Fibroblast of gingiva (primary cell): ENCODE data around the gene TNFRSF8.
"Not testable (repeated sequence)": the region's sequence is repeated elsewhere in the genome, so short reads cannot be mapped to it uniquely, and the experiment has no call there.

Experiments
- DNase-seq: peaks from one replicate; pipeline ENCODE4 v3.0.0-alpha.2; 2011; ENCODE audit warnings: low read depth

Gene TNFRSF8

DNA sequence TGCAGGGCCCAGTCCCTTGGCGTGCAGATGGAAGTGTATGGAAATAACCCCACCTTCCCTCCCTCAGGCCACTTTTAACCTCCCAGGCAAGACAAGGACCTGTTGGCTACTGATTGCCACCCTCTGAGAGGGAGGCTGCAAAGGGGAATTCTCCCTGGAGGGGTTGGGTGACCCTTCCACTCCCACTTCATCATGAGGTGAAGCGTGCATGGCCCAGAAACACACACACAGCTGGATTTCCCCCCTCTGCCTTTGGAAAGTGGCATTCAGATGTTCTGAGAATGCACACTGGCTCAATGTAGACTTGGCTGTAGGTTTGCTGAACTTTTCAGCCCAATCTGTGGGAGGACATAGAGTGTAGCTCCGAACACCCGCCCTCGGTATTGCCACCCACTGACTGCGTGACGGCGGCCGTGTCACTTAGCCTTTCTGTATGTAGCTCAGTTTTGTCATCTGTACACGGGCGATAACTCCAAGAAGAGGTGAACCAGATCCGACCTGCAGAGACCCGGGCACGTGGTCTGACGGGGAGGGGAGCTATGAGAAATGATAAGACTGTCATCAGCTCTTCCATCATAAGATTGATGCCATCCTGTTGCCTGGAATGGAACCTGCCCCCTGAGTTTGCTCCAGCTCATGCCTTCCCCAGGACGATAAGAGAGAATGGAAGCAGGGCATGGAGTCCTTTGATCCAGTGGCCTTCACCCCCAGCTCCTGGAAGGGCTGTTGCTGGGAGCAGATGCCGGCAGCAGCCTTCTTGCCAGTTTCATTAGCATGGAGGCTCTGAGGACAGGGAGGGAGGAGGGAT lies 24.5 kb upstream of the TNFRSF8 start:
- no peak for DNase-seq

GRCh38 chr1:12039164-12039525 lies 24.0 kb upstream of the TNFRSF8 start:
- no peak for DNase-seq

DNA sequence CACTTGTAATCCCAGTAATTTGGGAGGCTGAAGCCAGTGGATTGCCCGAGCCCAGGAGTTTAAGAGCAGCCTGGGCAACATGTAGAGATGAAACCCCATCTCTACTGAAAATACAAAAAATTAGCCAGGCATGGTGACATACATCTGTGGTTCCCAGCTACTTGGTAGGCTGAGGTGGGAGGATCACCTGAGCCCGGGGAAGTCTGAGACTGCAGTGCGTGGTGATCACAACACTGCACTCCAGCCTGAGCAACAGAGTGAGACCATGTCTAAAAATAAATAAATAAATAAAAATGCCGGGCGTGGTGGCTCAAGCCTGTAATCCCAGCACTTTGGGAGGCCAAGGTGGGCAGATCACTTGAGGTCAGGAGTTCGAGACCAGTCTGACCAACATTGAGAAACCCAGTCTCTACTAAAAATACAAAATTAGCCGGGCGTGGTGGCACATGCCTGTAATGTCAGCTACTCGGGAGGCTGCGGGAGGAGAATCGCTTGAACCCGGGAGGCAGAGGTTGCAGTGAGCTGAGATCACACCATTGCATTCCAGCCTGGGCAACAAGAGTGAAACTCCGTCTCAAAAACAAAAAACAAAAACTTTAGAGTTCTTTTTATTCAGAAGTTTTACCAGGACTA lies 23.2 kb upstream of the TNFRSF8 start:
- not testable (repeated sequence) for DNase-seq

- DNase-seq, result peak; percentile 49
Measured at GRCh38 chr1:12040457-12041051, 22.5 kb upstream of the TNFRSF8 start.

DNA sequence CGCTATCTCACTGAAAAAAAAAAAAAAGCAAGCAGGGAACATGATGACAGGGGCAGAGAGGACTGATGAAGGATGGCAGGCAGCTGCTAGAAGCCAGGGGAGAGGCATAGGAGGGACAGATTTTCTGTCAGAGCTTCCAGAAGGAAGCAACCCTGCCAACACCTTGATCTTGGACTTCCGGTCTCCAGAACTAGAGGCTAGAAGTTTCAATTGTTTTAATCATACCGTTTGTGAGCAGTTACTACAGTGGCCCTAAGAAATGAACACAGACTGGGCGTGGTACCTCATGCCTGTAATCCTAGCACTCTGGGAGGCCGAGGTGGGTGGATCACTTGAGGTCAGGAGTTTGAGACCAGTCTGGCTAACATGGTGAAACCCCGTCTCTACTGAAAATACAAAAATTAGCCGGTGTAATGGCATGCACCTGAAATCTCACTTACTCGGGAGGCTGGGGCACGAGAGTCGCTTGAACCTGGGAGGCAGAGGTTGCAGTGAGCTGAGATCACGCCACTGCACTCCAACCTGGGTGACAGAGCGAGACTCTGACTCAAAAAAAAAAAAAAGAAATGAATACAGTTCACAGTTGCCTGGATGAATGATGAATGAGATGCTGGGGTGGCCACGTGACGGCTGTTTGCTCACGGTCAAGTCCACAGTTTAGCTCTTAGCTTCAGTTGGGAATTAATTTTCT lies 18.8 kb upstream of the TNFRSF8 start:
- DNase-seq, result not testable (repeated sequence)

DNA sequence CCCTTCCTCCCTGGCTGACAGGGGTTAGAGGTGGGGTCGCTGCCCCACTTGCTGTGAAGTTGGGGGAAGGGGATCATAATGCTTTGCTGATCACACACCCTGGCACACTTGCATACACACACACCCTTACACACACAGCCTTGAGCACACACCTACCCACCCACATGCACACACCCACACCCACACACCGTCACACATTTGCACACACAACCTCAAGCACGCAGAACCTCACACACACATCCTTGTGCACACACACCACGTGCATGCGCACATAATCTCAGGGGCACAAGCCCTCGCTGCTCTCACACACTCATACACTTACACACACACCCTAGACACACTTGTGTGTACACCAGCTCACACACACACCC lies 16.4 kb upstream of the TNFRSF8 start:
- DNase-seq, result no peak

DNA sequence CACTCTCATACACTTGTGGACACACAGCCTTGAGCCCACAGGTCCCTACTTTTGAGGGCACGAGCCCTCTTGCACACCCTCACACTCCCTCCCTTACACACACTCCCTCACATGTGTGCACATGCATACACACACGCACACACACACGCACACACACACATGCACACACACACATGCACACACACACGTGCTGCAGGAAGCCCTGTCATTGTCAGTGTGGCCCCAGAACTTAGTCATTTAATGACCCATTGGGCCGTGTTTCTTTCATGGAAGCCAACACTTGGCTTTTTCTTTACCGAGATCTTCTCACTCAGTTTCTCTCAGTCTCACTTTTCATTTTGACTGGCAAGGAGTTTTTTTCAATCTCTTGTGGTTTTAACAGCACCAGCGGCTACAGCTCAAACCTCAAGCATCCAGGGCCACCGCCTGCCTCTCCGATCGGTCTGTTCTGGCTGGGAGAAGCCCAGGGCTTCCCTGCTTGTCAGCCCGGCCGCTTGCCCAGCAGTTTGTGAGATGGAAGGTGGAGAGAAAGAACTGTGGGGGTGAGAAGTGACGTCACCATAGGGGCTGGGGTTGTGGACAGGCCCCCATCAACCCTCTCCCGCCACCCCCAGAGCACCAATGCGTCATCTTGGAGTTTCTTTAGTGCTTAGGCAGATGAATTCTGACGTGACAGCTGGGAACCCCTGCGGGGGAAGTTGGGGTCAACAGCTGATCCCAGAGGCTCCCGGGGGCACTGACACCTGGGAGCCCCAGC lies 15.8 kb upstream of the TNFRSF8 start:
- DNase-seq, result no peak

DNA sequence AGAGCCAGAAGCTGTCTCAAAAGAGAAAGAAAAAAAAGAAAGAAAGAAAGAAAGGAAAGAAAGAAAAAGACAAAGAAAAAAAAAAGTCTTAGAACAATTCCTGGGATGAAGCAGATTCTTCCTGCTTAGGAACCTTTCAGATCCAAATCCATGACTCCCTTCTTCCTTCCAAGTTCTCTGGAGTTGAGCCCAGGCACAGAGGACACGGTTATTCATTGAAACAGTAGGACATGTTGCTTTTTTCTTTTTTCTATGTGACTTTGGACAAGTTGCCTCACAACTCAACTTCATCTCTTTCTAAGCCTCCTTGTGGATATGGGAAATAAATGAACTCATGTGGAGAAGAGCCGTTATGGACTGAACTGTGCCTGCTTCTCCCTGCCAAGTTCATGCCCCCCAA lies 14.7 kb upstream of the TNFRSF8 start:
- no peak for DNase-seq

- no peak for DNase-seq
Measured at GRCh38 chr1:12049616-12050015, 13.5 kb upstream of the TNFRSF8 start.

DNA sequence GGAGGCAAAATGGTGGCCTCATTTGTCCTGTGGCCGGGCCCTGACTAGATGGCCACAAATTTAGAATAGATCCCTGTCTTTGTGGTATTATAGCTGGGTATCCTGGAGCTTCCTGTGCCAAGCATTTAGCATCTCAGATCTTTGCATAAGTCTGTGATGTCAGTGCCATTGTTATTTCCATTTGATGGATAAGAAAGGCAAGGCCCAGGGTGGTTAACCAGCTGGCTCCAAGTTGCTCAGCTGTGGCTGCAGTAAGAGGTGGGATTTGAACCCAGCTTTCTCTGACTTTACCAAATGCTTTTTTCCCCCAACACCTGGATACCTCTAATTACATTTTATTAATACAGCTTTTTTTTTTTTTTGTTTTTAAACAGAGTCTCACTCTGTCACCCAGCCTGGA lies 11.7 kb upstream of the TNFRSF8 start:
- no peak for DNase-seq

DNA sequence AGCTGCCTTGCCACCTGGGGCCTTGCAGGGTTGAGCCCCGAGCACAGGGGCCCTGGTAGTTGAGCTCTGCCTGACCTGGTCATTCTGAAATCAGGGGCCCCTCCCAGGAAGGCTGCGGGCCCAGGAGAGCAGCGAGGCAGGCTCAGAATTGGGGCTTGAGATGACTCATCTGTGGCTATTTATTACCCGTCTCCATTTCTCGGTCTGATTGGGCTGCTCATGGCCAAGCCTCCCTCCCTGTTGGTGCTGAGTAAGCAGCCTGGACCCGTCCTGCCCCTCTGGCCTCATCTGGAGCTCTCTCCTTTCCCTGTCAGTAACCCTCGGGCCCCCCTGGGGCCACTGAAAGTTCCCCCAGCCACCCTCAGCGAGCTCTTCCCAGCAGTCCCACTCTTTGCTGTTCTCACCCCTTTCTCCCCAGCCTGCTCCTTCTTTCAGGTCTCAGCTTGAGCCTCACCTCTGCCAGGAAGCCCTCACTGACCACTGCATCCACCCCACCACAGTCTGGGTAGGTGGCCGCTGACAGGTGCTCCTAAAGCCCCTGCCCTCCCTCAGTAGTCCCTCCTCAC lies 11.0 kb upstream of the TNFRSF8 start:
- DNase-seq, result peak; percentile 71

- no peak for DNase-seq
Measured at GRCh38 chr1:12052997-12053686, 10.0 kb upstream of the TNFRSF8 start.

DNA sequence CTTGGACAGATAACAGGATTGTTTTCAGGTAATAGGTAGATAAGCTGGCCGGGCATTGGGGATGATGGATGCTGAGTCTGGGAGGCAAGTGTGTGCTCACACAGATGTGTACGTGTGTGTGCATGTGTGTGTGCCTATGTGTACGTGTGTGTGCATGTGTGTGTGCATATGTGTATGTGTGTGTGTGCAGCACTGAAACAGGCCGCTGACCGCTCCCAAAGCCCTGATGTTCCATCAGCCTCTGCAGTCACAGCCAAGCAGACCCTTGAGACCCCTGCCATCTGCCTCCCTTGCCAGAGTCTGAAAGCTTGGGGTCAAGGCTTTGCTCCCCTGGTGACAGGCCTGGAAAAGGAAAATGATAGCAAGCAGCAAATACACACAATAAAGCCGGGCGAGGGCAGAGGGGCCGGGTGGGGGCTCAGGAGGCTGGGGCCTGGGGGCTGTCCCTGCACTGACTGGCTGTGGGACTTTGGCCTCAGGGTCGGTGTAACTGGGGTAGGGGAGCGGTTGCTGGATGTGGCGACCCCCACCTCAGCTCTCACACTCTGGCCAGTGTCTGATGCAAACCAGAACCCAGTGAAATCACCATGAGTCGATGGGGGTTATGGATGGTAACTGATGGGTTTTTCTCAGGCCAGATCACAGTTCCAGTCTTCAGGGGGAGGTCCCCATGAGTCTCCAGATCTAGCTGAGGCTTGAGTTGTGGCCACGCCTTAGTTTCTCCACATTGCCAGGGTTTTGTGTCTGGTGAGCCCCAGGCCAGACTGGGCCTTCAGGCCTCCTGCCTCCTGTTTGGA lies 9.2 kb upstream of the TNFRSF8 start:
- no peak for DNase-seq

- no peak for DNase-seq
Measured at GRCh38 chr1:12055259-12055658, 7.8 kb upstream of the TNFRSF8 start.

GRCh38 chr1:12056331-12056841 lies 6.7 kb upstream of the TNFRSF8 start:
- DNase-seq, result no peak

GRCh38 chr1:12057382-12057781 lies 5.7 kb upstream of the TNFRSF8 start:
- no peak for DNase-seq

DNA sequence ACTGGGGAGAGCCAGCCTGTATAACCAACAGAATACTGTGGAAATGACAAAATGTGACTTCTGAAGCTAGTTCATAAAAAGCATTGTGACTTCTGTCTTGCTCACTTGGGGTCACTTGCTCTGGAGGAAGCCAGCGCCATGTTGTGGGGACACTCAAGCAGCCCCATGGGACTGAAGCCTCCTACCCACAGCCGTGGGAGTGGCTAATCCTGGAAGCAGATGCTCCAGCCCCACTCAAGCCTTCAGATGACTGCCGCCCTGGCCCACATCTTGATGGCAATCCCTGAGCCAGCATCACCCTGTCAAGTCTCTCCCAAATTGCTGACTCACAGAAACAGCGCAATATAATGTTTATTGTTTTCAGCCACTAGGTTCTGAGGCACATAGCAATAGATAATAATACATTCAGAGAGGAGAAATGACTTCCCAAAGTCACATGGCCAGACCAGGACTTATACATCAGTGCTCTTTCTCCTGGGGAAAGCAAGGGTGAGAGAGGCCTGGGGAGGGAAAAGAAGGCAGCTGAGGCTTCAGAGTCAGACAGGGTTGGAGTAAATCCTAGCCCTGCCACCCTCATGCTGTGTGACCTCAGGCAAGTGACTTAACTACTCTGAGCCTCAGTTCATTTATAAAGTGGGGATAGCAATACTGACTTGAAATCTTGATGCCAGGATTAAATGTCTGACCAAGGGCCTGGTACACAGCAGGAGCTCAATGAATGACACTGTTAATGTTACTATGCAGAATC lies 5.0 kb upstream of the TNFRSF8 start:
- no peak for DNase-seq

GRCh38 chr1:12059226-12059625 lies 3.9 kb upstream of the TNFRSF8 start:
- no peak for DNase-seq

- DNase-seq, result no peak
Measured at GRCh38 chr1:12059722-12060464, 3.2 kb upstream of the TNFRSF8 start.
